Spleen (tissue), 7 donors: ENCODE data around the gene MORN4.

Source experiments
- CTCF ChIP-seq, 11 experiments: fragments of 200-600 bp in 7 of 11; fragments of 450-650 bp in 4 of 11; sonication (generic) in 4 of 11; IDR thresholded peaks in 8 of 11; conservative IDR thresholded peaks in 3 of 11; 1 replicate in 7 of 11; 2 replicates in 4 of 11; pipeline versions ENCODE4 v1.4.0 to v1.8.0; 2016 to 2021; ENCODE audit warnings: antibody characterized with exemption in 11 of 11, inconsistent platforms in 4 of 11, mild to moderate bottlenecking in 1 of 11
- POLR2AphosphoS5 ChIP-seq, 3 donors: sonication (generic); formaldehyde crosslinking; IDR thresholded peaks; one replicate each; pipeline ENCODE4 v1.5.1; 2017; ENCODE audit warnings: antibody characterized with exemption in 3 of 3
- donor health status: DM: no; HTN: no; CAD: no; lungs with moderate emphysema.
- donor health status: DM: no; HTN: no; CAD: no.
- donor health status: DM: no; HTN: no; CAD: no.

- TF ChIP-seq POLR2AphosphoS5 (IDR thresholded peaks at IDR 0.05) = no peak
- no peak for TF ChIP-seq CTCF (IDR thresholded peaks at IDR 0.05 in 8 of 11, conservative IDR thresholded peaks at IDR 0.05 in 3 of 11)
These were observed 48.4 kb downstream of the MORN4 start for GRCh38 chr10:97584798-97585438.
